HFF-Myc (cell line): Measurements from ENCODE around the gene BDH1.
"Not testable (repeated sequence)": the region's sequence is repeated elsewhere in the genome, so short reads cannot be mapped to it uniquely, and the experiment has no call there.

Experiments used
- DNase-seq: peaks from one replicate; pipeline ENCODE4 v3.0.0-alpha.2; 2011; ENCODE audit warnings: low read depth; ENCODE audit errors: extremely low read depth
- H3K4me3 ChIP-seq: replicated peaks from 2 replicates; pipeline ENCODE4 v1.5.1; 2011; ENCODE audit warnings: low read depth, mild to moderate bottlenecking, control low read depth, low read length
- CTCF ChIP-seq: IDR thresholded peaks from 2 replicates; pipeline ENCODE4 v1.5.1; 2012; ENCODE audit warnings: mild to moderate bottlenecking, low read depth, low read length, control low read depth; ENCODE audit errors: missing control alignments

Gene BDH1

GRCh38 chr3:197567904-197568681 is 12.3 kb upstream of the BDH1 start:
- DNase-seq: no peak
- H3K4me3 ChIP-seq: no peak overlapping the region
- TF ChIP-seq CTCF: no peak

- not testable (repeated sequence) for DNase-seq, H3K4me3 ChIP-seq
Measured at GRCh38 chr3:197566155-197566554, 10.4 kb upstream of the BDH1 start.

- H3K4me3 ChIP-seq: no peak overlapping the region
- DNase-seq: peak; percentile 2
- TF ChIP-seq CTCF: no peak
Measured at GRCh38 chr3:197564097-197564843, 8.5 kb upstream of the BDH1 start.

GRCh38 chr3:197562398-197563251 is 6.9 kb upstream of the BDH1 start:
- no peak for DNase-seq
- H3K4me3 ChIP-seq: no peak overlapping the region
- TF ChIP-seq CTCF: no peak

- no peak for TF ChIP-seq CTCF
- no peak overlapping the region for H3K4me3 ChIP-seq
- no peak for DNase-seq
Measured at GRCh38 chr3:197561926-197562325, 6.2 kb upstream of the BDH1 start.

- H3K4me3 ChIP-seq: no peak overlapping the region
- no peak for DNase-seq
- no peak for TF ChIP-seq CTCF
Measured at GRCh38 chr3:197559651-197560050, 3.9 kb upstream of the BDH1 start.
